SU-DHL-6 (cell line): Measurements from ENCODE around the gene KLHL29.

Experiments
- H2AFZ ChIP-seq: fragments of 200-600 bp; sonication (generic); 2 replicates; pipeline ENCODE4 v1.6.1; 2014; ENCODE audit warnings: low read depth, mild to moderate bottlenecking, moderate library complexity, mixed read lengths, antibody characterized with exemption, low read length; ENCODE audit not compliant: severe bottlenecking
- H3F3A ChIP-seq: fragments of 200-600 bp; shearing (Covaris generic); 2 replicates; pipeline ENCODE4 v1.6.0; 2016; ENCODE audit warnings: antibody characterized with exemption, mild to moderate bottlenecking; ENCODE audit not compliant: insufficient read depth
- H3K27ac ChIP-seq: fragments of 200-600 bp; sonication (generic); 2 replicates; pipeline ENCODE4 v1.5.1; 2016; ENCODE audit warnings: low read depth, mild to moderate bottlenecking, low read length, moderate library complexity, mixed read lengths
- H3K27me3 ChIP-seq: fragments of 200-600 bp; sonication (generic), shearing (Covaris generic); 2 replicates; pipeline ENCODE4 v1.6.0; 2014; ENCODE audit warnings: mild to moderate bottlenecking, low read length
- H3K36me3 ChIP-seq: fragments of 200-600 bp; sonication (generic); 2 replicates; pipeline ENCODE4 v1.6.1; 2014; ENCODE audit warnings: mild to moderate bottlenecking, low read length, mixed read lengths
- H3K4me2 ChIP-seq: fragments of 300-600, 200-600 bp; shearing (Covaris generic), sonication (generic); 2 replicates; pipeline ENCODE4 v1.6.0; 2014; ENCODE audit warnings: low read length, low read depth, mild to moderate bottlenecking; ENCODE audit not compliant: poor library complexity, severe bottlenecking
- H3K4me3 ChIP-seq: fragments of 200-600 bp; sonication (generic); 2 replicates; pipeline ENCODE4 v1.5.1; 2014; ENCODE audit warnings: antibody characterized with exemption, low read length, mild to moderate bottlenecking, mixed read lengths; ENCODE audit not compliant: insufficient read depth, poor library complexity, severe bottlenecking
- H3K79me2 ChIP-seq: fragments of 200-600 bp; sonication (generic); 2 replicates; pipeline ENCODE4 v1.6.1; 2014; ENCODE audit warnings: mild to moderate bottlenecking, low read length, moderate library complexity; ENCODE audit not compliant: insufficient read depth
- H3K9ac ChIP-seq: fragments of 200-600 bp; sonication (generic); 2 replicates; pipeline ENCODE4 v1.7.0; 2014; ENCODE audit warnings: mild to moderate bottlenecking, low read length
- H3K9me2 ChIP-seq: fragments of 200-600 bp; sonication (generic); replicated peaks from 2 replicates; pipeline ENCODE4 v1.6.1; 2014; ENCODE audit warnings: low read length; ENCODE audit not compliant: insufficient read depth
- H3K9me3 ChIP-seq: fragments of 200-600 bp; sonication (generic); 2 replicates; pipeline ENCODE4 v1.6.1; 2014; ENCODE audit warnings: low read length, mixed read lengths; ENCODE audit not compliant: insufficient read depth
- H4K20me1 ChIP-seq: fragments of 200-600 bp; sonication (generic); 2 replicates; pipeline ENCODE4 v1.6.1; 2014; ENCODE audit warnings: low read depth, mild to moderate bottlenecking, antibody characterized with exemption, low read length, moderate library complexity, mixed read lengths
- EZH2phosphoT487 ChIP-seq: fragments of 200-600 bp; sonication (generic), shearing (Covaris generic); conservative IDR thresholded peaks from 2 replicates; pipeline ENCODE4 v1.6.1; 2018; ENCODE audit warnings: mild to moderate bottlenecking, antibody characterized with exemption, low read length, moderate library complexity, mixed read lengths
- TF ChIP-seq, protein P1 (sequence below): fragments of 200-600 bp; sonication (generic); IDR thresholded peaks from one replicate; pipeline ENCODE4 v1.5.1; 2017; ENCODE audit warnings: antibody characterized with exemption, mild to moderate bottlenecking, low read length, moderate library complexity; ENCODE audit not compliant: insufficient read depth, poor library complexity, severe bottlenecking

Gene KLHL29

DNA sequence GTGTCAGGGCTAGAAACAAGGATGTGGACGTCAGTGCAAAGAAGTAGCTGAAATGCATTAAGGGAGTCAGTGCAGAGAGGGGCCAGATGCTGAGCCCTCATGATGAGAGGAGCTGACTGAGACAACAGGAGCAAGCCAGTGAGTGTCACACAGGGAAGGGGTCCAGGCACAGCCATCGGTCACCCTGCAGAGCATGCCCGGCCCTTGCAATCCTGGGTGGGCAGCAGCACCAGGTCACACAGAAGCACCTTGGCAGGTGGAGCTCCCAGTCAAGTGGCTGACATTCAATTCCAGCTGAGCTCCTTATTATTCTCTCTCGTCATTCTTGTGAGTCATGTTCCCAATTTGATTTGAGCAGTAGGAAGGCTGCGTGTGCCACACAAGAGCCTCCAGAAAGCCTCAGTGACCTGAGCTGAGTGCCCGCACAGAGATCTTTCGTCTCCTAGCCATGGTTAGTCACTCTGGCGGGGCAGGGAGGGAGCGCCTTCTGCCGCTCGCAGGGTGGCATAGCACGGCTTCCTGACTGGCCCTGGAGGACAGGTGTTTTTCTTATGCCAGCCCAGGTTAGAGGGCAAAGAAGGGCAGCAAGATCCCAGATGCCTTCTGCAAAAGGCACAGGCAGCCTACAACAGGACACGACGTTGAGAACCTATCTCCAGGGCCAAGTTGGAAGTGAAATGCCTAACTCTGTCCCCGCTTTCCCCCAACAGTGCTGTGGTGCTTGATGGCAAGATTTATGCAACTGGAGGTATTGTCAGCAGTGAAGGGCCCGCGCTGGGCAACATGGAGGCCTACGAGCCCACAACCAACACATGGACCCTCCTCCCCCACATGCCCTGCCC is 321.0 kb downstream of the KLHL29 start:
- H3K9ac ChIP-seq, result no peak overlapping the region
- TF ChIP-seq, protein P1, sequence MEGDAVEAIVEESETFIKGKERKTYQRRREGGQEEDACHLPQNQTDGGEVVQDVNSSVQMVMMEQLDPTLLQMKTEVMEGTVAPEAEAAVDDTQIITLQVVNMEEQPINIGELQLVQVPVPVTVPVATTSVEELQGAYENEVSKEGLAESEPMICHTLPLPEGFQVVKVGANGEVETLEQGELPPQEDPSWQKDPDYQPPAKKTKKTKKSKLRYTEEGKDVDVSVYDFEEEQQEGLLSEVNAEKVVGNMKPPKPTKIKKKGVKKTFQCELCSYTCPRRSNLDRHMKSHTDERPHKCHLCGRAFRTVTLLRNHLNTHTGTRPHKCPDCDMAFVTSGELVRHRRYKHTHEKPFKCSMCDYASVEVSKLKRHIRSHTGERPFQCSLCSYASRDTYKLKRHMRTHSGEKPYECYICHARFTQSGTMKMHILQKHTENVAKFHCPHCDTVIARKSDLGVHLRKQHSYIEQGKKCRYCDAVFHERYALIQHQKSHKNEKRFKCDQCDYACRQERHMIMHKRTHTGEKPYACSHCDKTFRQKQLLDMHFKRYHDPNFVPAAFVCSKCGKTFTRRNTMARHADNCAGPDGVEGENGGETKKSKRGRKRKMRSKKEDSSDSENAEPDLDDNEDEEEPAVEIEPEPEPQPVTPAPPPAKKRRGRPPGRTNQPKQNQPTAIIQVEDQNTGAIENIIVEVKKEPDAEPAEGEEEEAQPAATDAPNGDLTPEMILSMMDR, result no peak
- no peaks in the 10 kb centered on the region for H3K9me3 ChIP-seq
- H3K9me2 ChIP-seq, result no peaks in the 10 kb centered on the region
- H3K4me2 ChIP-seq, result no peak overlapping the region
- H3K27me3 ChIP-seq, result no peaks in the 10 kb centered on the region
- H4K20me1 ChIP-seq, result no peaks in the 10 kb centered on the region
- no peak overlapping the region for H3K27ac ChIP-seq
- H3F3A ChIP-seq, result no peaks in the 10 kb centered on the region
- no peaks in the 10 kb centered on the region for H3K36me3 ChIP-seq
- H3K4me3 ChIP-seq, result no peak overlapping the region
- H2AFZ ChIP-seq, result no peak overlapping the region
- H3K79me2 ChIP-seq, result no peaks in the 10 kb centered on the region

DNA sequence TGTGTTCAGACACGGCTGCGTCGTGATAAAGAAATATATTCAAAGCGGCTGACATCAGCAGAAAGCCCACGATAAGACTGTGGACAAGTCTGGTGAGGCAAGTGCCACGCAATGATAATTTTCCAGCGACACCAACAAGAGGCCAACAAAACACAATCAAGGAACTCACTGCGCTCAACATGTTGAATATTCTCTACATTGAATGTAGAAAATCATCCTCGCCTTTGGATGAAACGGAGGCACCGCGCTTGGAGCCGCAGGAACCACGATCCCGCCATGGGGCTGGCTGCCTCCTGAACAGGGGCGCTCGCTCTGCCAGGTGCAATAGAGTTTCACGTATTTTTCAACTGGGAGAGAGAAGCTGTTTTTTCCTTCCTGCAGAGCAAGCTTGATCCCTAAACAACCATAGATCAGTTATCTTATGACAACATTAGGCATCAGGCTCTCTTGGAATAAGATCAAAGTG is 321.7 kb downstream of the KLHL29 start:
- Histone ChIP-seq H3K9me2 (no peaks in the 10 kb centered on the region), H3K9ac (no peak overlapping the region), H2AFZ (no peak overlapping the region), H3K4me3 (no peak overlapping the region), H3K27me3 (no peaks in the 10 kb centered on the region), H3K79me2 (no peaks in the 10 kb centered on the region), H4K20me1 (no peaks in the 10 kb centered on the region), H3K9me3 (no peaks in the 10 kb centered on the region), H3K27ac (no peak overlapping the region), H3F3A (no peaks in the 10 kb centered on the region), H3K4me2 (no peak overlapping the region), H3K36me3 (no peaks in the 10 kb centered on the region)
- TF ChIP-seq, protein P1, result no peak
- TF ChIP-seq EZH2phosphoT487, result no peak

DNA sequence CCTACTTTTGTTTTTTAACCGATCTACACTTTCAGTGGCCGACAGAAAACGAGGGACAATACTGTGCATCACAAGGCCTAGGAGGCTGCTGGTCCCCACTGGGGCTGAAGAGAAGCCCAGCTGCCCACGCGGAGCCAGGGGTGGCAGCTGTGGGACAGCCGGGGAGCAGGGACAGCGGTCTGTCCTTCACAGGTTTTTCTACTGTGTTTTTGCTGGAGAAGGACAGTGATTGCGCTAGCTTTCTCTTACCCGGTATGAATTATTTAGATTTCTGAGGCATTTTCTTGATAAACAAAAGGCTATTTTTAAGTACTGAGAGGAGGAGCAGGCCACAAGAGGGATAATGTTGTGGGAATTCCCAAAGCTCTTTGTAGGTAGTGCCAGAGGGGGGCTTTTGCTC is 322.1 kb downstream of the KLHL29 start:
- TF ChIP-seq, protein P1, result no peak
- no peak for TF ChIP-seq EZH2phosphoT487
- Histone ChIP-seq H3K4me2 (no peak overlapping the region), H3K9me2 (no peaks in the 10 kb centered on the region), H3K4me3 (no peak overlapping the region), H2AFZ (no peak overlapping the region), H3K9ac (no peak overlapping the region), H3K27me3 (no peaks in the 10 kb centered on the region), H3F3A (no peaks in the 10 kb centered on the region), H3K79me2 (no peaks in the 10 kb centered on the region), H4K20me1 (no peaks in the 10 kb centered on the region), H3K27ac (no peak overlapping the region), H3K9me3 (no peaks in the 10 kb centered on the region), H3K36me3 (no peaks in the 10 kb centered on the region)
